Right lobe of liver (tissue), 4 donors: Measurements from ENCODE around the gene TSPAN10.

Experiments used
- CTCF ChIP-seq, 4 donors: fragments of 200-600 bp in 3 of 4; fragments of 450-650 bp in 1 of 4; IDR thresholded peaks; one replicate each; pipeline versions ENCODE4 v1.5.1 to v1.8.0; 2016 to 2022; ENCODE audit warnings: antibody characterized with exemption in 4 of 4, mild to moderate bottlenecking in 2 of 4
- POLR2A ChIP-seq: fragments of 450-650 bp; IDR thresholded peaks from one replicate; pipeline ENCODE4 v1.6.1; 2017; ENCODE audit warnings: antibody characterized with exemption, mild to moderate bottlenecking
- donor health status: DM: no; HTN: no; CAD: no.
- donor health status: DM: no; HTN: no; CAD: no.
- donor health status: DM: no; HTN: yes; CAD: no.

GRCh38 chr17:81641825-81642489 lies 5.0 kb downstream of the TSPAN10 start:
- TF ChIP-seq POLR2A (no peak), CTCF (IDR thresholded peaks at IDR 0.05) (no peak)
